PFSK-1 (cell line): ENCODE measurements around the gene OPCML.

Experiments used
- FOXP2 ChIP-seq: optimal IDR thresholded peaks from 2 replicates; pipeline ENCODE3; 2011; ENCODE audit warnings: borderline replicate concordance, control low read depth, inconsistent platforms; ENCODE audit not compliant: insufficient read depth; ENCODE audit errors: extremely low read length, extremely low read depth
- POLR2AphosphoS5 ChIP-seq: IDR thresholded peaks from 2 replicates; pipeline ENCODE4 v1.6.1; 2012; ENCODE audit warnings: low read depth, mild to moderate bottlenecking, control low read depth, low read length, moderate library complexity
- SIN3A ChIP-seq: IDR thresholded peaks from 2 replicates; pipeline ENCODE4 v1.6.1; 2012; ENCODE audit warnings: mild to moderate bottlenecking, low read length, moderate library complexity, borderline replicate concordance; ENCODE audit not compliant: insufficient read depth
- TAF1 ChIP-seq: IDR thresholded peaks from 2 replicates; pipeline ENCODE4 v1.6.1; 2012; ENCODE audit warnings: low read length, control low read depth, borderline replicate concordance; ENCODE audit not compliant: insufficient read depth
- TF ChIP-seq, protein P1 (sequence below), 2 experiments: IDR thresholded peaks; 2 replicates each; pipeline versions ENCODE4 v1.6.1 to v1.8.0; 2011 to 2012; ENCODE audit warnings: low read depth in 2 of 2, low read length in 2 of 2, control low read depth in 1 of 2, inconsistent platforms in 1 of 2, mild to moderate bottlenecking in 1 of 2, moderate library complexity in 1 of 2; ENCODE audit not compliant: insufficient read depth in 1 of 2

OPCML gene

DNA sequence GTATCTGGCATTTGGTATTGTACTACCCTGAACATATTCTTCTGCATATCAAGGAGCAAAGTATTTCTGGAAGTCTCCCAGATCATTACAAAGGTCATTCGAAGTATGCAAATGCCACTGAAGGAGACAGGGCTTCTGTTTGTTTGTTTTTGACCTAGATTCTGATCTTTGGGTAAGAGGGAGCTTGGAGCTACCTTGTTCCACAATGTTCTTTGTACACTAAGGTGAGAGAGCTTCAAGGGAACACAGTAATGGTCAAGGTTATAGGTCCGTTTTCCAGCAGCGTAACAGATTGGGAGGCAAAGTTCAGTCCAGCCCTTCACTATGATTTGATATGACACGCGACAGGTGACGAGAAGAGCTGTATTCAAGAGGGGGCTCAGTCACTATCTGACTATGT lies 10.0 kb downstream of the OPCML start:
- TF ChIP-seq POLR2AphosphoS5, result no peak
- no peak for TF ChIP-seq FOXP2
- TF ChIP-seq, protein P1, sequence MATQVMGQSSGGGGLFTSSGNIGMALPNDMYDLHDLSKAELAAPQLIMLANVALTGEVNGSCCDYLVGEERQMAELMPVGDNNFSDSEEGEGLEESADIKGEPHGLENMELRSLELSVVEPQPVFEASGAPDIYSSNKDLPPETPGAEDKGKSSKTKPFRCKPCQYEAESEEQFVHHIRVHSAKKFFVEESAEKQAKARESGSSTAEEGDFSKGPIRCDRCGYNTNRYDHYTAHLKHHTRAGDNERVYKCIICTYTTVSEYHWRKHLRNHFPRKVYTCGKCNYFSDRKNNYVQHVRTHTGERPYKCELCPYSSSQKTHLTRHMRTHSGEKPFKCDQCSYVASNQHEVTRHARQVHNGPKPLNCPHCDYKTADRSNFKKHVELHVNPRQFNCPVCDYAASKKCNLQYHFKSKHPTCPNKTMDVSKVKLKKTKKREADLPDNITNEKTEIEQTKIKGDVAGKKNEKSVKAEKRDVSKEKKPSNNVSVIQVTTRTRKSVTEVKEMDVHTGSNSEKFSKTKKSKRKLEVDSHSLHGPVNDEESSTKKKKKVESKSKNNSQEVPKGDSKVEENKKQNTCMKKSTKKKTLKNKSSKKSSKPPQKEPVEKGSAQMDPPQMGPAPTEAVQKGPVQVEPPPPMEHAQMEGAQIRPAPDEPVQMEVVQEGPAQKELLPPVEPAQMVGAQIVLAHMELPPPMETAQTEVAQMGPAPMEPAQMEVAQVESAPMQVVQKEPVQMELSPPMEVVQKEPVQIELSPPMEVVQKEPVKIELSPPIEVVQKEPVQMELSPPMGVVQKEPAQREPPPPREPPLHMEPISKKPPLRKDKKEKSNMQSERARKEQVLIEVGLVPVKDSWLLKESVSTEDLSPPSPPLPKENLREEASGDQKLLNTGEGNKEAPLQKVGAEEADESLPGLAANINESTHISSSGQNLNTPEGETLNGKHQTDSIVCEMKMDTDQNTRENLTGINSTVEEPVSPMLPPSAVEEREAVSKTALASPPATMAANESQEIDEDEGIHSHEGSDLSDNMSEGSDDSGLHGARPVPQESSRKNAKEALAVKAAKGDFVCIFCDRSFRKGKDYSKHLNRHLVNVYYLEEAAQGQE (IDR thresholded peaks at IDR 0.05; ENCODE audit: insufficient read depth in 1 of 2, low read depth in 2 of 2, low read length in 2 of 2), result no peak
- no peak for TF ChIP-seq SIN3A

GRCh38 chr11:133521502-133521901 lies 10.8 kb downstream of the OPCML start:
- no peak for TF ChIP-seq FOXP2
- no peak for TF ChIP-seq SIN3A

GRCh38 chr11:133520707-133521106 lies 11.6 kb downstream of the OPCML start:
- TF ChIP-seq POLR2AphosphoS5 (no peak), FOXP2 (no peak)

- TF ChIP-seq, protein P1 (IDR thresholded peaks at IDR 0.05; ENCODE audit: insufficient read depth in 1 of 2, low read depth in 2 of 2, low read length in 2 of 2), result no peak
- TF ChIP-seq POLR2AphosphoS5, result no peak
- no peak for TF ChIP-seq SIN3A
- TF ChIP-seq TAF1, result no peak
- TF ChIP-seq FOXP2, result no peak
Measured at GRCh38 chr11:133519560-133519959, 12.7 kb downstream of the OPCML start.

DNA sequence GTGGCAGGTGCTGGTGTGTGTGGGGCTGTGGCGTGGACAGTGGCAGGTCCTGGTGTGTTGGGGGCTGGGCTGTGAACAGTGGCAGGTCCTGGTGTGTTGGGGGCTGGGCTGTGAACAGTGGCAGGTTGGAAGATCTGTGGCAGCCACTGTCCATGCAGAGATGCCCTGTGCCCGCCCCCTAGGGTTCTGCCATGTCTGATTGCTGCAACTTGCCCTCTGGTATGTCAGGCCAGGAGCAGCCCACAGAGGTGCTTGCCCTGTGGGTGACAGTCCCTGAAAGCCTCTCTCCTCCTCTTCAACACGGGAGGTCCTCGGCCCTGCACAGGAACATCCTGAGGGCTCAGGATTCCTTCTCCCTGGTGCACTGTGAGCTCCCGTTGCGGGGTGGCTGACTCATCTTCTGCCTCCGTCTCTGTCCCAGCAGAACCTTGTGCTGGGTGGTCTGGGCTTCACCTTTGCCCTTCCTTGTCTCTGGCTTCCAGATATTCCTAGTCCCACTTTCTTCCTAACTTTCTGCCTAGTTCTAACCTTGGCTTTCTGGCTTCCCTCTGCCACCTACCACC lies 13.5 kb downstream of the OPCML start:
- TF ChIP-seq TAF1, result no peak
- no peak for TF ChIP-seq FOXP2
- no peak for TF ChIP-seq SIN3A
- no peak for TF ChIP-seq POLR2AphosphoS5
- TF ChIP-seq, protein P1 (IDR thresholded peaks at IDR 0.05; ENCODE audit: insufficient read depth in 1 of 2, low read depth in 2 of 2, low read length in 2 of 2), result no peak

DNA sequence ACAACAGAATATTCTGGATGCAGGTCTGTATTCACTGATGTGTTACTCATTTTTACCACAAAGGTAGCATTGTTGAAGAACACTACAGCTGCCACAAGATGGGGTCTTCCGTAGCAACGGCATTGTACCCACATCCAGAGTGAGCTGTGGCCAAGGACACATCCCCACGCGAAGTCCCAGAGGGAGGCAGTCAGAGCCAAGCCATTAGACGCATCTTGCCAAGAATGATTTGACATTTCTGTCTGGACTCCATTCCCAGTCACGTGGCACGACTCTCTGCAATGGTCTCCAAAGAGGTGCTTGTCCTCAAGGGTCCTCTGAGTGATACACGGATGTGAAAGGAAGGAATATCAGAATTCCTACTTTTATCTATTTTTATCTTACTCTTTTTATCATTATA lies 15.5 kb downstream of the OPCML start:
- TF ChIP-seq POLR2AphosphoS5, result no peak
- TF ChIP-seq, protein P1 (IDR thresholded peaks at IDR 0.05; ENCODE audit: insufficient read depth in 1 of 2, low read depth in 2 of 2, low read length in 2 of 2), result no peak
- no peak for TF ChIP-seq SIN3A
- no peak for TF ChIP-seq TAF1
- no peak for TF ChIP-seq FOXP2
